A549 (cell line): ENCODE data around the gene PERM1. TPM values are rescaled to one million over a fixed set of nuclear protein-coding genes. Genes with fewer than 3 reads are reported as not detected.
A peak's percentile ranks its signal among the peaks of the same experiment; 100 is the strongest.

Experiments used
- ATAC-seq, 2 experiments: fragments of 200-7000 bp in 1 of 2; fragments of >200 bp in 1 of 2; cut with Nextera tagmentation in 1 of 2; cut with Tn5 transposase in 1 of 2; 3 replicates each; pipeline versions ENCODE4 v1.8.0 to v1.9.1; 2018 to 2020; ENCODE audit warnings: mild to moderate bottlenecking in 1 of 2, moderate library complexity in 1 of 2
- CTCF ChIA-PET: fragments of 300-600 bp; sonication (Branson Sonifier 250); formaldehyde crosslinking; extraction: SDS; loops from one replicate; lab custom pipeline; 2021; ENCODE audit warnings: antibody characterized with exemption, inconsistent platforms; lab: Yijun Ruan, JAX
- POLR2A ChIA-PET: fragments of 350-600 bp; formaldehyde crosslinking; extraction: SDS; loops from one replicate; lab custom pipeline; 2021; ENCODE audit warnings: antibody characterized with exemption, inconsistent platforms; lab: Yijun Ruan, JAX
- DNase-seq, 2 experiments: peaks; one replicate each; pipeline versions ENCODE4 v3.0.0 to v3.0.0-alpha.2; 2011 to 2016; ENCODE audit warnings: low read depth in 1 of 2, low spot score in 1 of 2
- FAIRE-seq: peaks from 2 replicates; lab custom pipeline; 2011; peaks lifted over from hg19 to GRCh38; lab: Jason Lieb, UNC
- H3K27ac ChIP-seq, 2 experiments: fragments of >200 bp; sonication (Bioruptor Twin); formaldehyde crosslinking; 3 replicates each; pipeline ENCODE4 v1.5.1; 2016 to 2017
- H3K4me1 ChIP-seq: fragments of >200 bp; sonication (Bioruptor Twin); formaldehyde crosslinking; 3 replicates; pipeline ENCODE4 v1.6.1; 2016
- H3K4me2 ChIP-seq: fragments of >200 bp; sonication (Bioruptor Twin); formaldehyde crosslinking; 3 replicates; pipeline ENCODE4 v1.6.1; 2016
- H3K4me3 ChIP-seq: fragments of >200 bp; sonication (Bioruptor Twin); formaldehyde crosslinking; 3 replicates; pipeline ENCODE4 v1.5.1; 2016
- H3K9me3 ChIP-seq: fragments of >200 bp; sonication (Bioruptor Twin); formaldehyde crosslinking; 3 replicates; pipeline ENCODE4 v1.6.1; 2016
- ATOH8 ChIP-seq: fragments of 250-450 bp; sonication (Bioruptor Pico); IDR thresholded peaks from 2 replicates; pipeline ENCODE4 v1.5.0; 2020; ENCODE audit warnings: low read depth, mild to moderate bottlenecking, moderate library complexity
- CBX2 ChIP-seq: fragments of 200-600 bp; sonication (generic); IDR thresholded peaks from 2 replicates; pipeline ENCODE4 v1.6.1; 2016; ENCODE audit warnings: low read depth, mild to moderate bottlenecking, borderline replicate concordance
- CHD2 ChIP-seq: fragments of 150-350 bp; IDR thresholded peaks from 2 replicates; pipeline ENCODE4 v1.6.1; 2014; ENCODE audit warnings: low read length; ENCODE audit not compliant: partially characterized antibody
- ELK1 ChIP-seq: fragments of 150-350 bp; IDR thresholded peaks from 2 replicates; pipeline ENCODE4 v1.6.1; 2014; ENCODE audit warnings: low read depth, mild to moderate bottlenecking, low read length
- EP300 ChIP-seq, 2 experiments: fragments of >200 bp; sonication (Bioruptor Twin); formaldehyde crosslinking; IDR thresholded peaks; 2 replicates in 1 of 2; 3 replicates in 1 of 2; pipeline ENCODE4 v1.6.1; 2016 to 2017
- HOXA7 ChIP-seq: fragments of 250-450 bp; sonication (Bioruptor Pico); IDR thresholded peaks from 2 replicates; pipeline ENCODE4 v1.5.0; 2020; ENCODE audit warnings: mild to moderate bottlenecking, moderate library complexity
- HOXB5 ChIP-seq: fragments of 250-450 bp; sonication (Bioruptor Pico); IDR thresholded peaks from 2 replicates; pipeline ENCODE4 v1.5.0; 2020; ENCODE audit warnings: mild to moderate bottlenecking, moderate library complexity
- JUN ChIP-seq, 2 experiments: fragments of >200 bp; sonication (Bioruptor Twin); formaldehyde crosslinking; IDR thresholded peaks; 2 replicates in 1 of 2; 3 replicates in 1 of 2; pipeline ENCODE4 v1.6.1; 2016 to 2017
- JUNB ChIP-seq: fragments of >200 bp; sonication (Bioruptor Twin); formaldehyde crosslinking; IDR thresholded peaks from 2 replicates; pipeline ENCODE4 v1.6.1; 2016
- MYC ChIP-seq: IDR thresholded peaks from 2 replicates; pipeline ENCODE4 v1.6.1; 2012; ENCODE audit warnings: mild to moderate bottlenecking, inconsistent platforms, low read length, improper control_type of control experiment, borderline replicate concordance
- NFE2L2 ChIP-seq: fragments of 150-350 bp; conservative IDR thresholded peaks from 2 replicates; pipeline ENCODE4 v1.6.1; 2014; ENCODE audit warnings: low read length
- ZNF302 ChIP-seq: fragments of 250-450 bp; sonication (Bioruptor Pico); IDR thresholded peaks from 2 replicates; pipeline ENCODE4 v1.9.0; 2021; ENCODE audit warnings: inconsistent platforms, mild to moderate bottlenecking, moderate library complexity
- ZSCAN20 ChIP-seq: fragments of 250-450 bp; sonication (Bioruptor Pico); IDR thresholded peaks from 2 replicates; pipeline ENCODE4 v1.8.0; 2022; ENCODE audit warnings: mild to moderate bottlenecking, moderate library complexity
- WGBS: methylation state at CpG from one replicate; pipeline ENCODE4 v1.1.6; 2017; ENCODE audit errors: missing lambda C conversion rate; 5-methylcytosine and 5-hydroxymethylcytosine counted together
- polyA plus RNA-seq, 4 experiments: library from polyadenylated mRNA; depleted of rRNA in 3 of 4; stranded (reverse); fragments of >200 nt; fragmentation: RNase III in 1 of 4; extraction: RNeasy Plus Mini Kit Qiagen cat#74134 plus additional on column Dnase treatment in 1 of 4; gene quantifications; 2 replicates in 3 of 4; 3 replicates in 1 of 4; pipeline ENCODE4 v1.2.3, GENCODE V29; 2011 to 2017
- TF ChIP-seq, protein P1 (sequence below): fragments of 250-450 bp; sonication (Bioruptor Pico); IDR thresholded peaks from 2 replicates; pipeline ENCODE4 v1.5.0; 2021; ENCODE audit warnings: mild to moderate bottlenecking, moderate library complexity, borderline replicate concordance
- TF ChIP-seq, protein P2 (sequence below): fragments of >200 bp; sonication (Bioruptor Twin); formaldehyde crosslinking; IDR thresholded peaks from 3 replicates; pipeline ENCODE4 v1.5.1; 2016
- TF ChIP-seq, protein P3 (sequence below): IDR thresholded peaks from 2 replicates; pipeline ENCODE4 v1.6.1; 2012; ENCODE audit warnings: low read depth, borderline replicate concordance
- TF ChIP-seq, protein P4 (sequence below): IDR thresholded peaks from 2 replicates; pipeline ENCODE4 v1.6.1; 2012

PERM1 gene
- polyA plus RNA-seq, 2 of the 4 experiments (the other 2 are of a cell fraction): 0.30 TPM; not detected in 1

DNA sequence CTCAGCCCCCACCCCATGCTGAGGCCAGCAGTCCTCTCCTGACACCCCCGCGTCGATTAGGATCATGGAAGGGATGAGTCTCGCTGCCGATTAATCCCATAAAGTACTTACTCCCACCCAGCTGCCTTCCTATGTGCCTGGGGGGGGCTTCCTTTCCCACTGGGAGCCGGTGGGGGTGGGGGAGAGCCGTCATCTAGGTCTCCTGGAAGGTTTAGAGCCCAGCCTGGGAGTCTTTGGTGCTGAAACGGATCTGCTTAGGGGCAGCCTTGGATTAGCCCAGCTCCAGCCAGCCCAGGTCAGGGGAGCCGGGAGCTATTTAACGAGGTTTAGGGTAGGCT is 48.3 kb downstream of the PERM1 start:
- Histone ChIP-seq H3K9me3 (no peaks in the 10 kb centered on the region), H3K27ac (0 out of 6 replicates have a peak overlapping the region, but pooled peaks of 1 of the 2 experiments have one; percentile 41), H3K4me1 (peaks cover 26% of the 10 kb centered on the region), H3K4me2 (no peak overlapping the region)
- ATAC-seq (no peak), DNase-seq (no peak)
- WGBS: 79% methylated on average over 4 of the region's 10 CpGs
- CTCF ChIA-PET: interaction anchor here (0.7 to 1.3 kb wide), 4 partner anchors 14 to 64 kb away, joined by 3 to 4 read pairs (median 3); no protein-coding TSS in a partner anchor
- POLR2A ChIA-PET: no interaction called here
- TF ChIP-seq, protein P1, sequence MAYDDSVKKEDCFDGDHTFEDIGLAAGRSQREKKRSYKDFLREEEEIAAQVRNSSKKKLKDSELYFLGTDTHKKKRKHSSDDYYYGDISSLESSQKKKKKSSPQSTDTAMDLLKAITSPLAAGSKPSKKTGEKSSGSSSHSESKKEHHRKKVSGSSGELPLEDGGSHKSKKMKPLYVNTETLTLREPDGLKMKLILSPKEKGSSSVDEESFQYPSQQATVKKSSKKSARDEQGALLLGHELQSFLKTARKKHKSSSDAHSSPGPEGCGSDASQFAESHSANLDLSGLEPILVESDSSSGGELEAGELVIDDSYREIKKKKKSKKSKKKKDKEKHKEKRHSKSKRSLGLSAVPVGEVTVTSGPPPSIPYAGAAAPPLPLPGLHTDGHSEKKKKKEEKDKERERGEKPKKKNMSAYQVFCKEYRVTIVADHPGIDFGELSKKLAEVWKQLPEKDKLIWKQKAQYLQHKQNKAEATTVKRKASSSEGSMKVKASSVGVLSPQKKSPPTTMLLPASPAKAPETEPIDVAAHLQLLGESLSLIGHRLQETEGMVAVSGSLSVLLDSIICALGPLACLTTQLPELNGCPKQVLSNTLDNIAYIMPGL (CRISPR knock-in tag): no peak
- TF ChIP-seq, protein P2, sequence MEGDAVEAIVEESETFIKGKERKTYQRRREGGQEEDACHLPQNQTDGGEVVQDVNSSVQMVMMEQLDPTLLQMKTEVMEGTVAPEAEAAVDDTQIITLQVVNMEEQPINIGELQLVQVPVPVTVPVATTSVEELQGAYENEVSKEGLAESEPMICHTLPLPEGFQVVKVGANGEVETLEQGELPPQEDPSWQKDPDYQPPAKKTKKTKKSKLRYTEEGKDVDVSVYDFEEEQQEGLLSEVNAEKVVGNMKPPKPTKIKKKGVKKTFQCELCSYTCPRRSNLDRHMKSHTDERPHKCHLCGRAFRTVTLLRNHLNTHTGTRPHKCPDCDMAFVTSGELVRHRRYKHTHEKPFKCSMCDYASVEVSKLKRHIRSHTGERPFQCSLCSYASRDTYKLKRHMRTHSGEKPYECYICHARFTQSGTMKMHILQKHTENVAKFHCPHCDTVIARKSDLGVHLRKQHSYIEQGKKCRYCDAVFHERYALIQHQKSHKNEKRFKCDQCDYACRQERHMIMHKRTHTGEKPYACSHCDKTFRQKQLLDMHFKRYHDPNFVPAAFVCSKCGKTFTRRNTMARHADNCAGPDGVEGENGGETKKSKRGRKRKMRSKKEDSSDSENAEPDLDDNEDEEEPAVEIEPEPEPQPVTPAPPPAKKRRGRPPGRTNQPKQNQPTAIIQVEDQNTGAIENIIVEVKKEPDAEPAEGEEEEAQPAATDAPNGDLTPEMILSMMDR: no peak
- TF ChIP-seq CBX2 (no peak), ZNF302 (CRISPR knock-in tag) (no peak), NFE2L2 (no peak), HOXA7 (CRISPR knock-in tag) (no peak), HOXB5 (no peak), MYC (no peak), ELK1 (no peak), JUNB (no peak), ZSCAN20 (CRISPR knock-in tag) (no peak), JUN (IDR thresholded peaks at IDR 0.05) (no peak), CHD2 (no peak), ATOH8 (CRISPR knock-in tag) (no peak), EP300 (IDR thresholded peaks at IDR 0.05) (no peak)
- TF ChIP-seq, protein P3, sequence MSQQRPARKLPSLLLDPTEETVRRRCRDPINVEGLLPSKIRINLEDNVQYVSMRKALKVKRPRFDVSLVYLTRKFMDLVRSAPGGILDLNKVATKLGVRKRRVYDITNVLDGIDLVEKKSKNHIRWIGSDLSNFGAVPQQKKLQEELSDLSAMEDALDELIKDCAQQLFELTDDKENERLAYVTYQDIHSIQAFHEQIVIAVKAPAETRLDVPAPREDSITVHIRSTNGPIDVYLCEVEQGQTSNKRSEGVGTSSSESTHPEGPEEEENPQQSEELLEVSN: no peak
- TF ChIP-seq, protein P4, sequence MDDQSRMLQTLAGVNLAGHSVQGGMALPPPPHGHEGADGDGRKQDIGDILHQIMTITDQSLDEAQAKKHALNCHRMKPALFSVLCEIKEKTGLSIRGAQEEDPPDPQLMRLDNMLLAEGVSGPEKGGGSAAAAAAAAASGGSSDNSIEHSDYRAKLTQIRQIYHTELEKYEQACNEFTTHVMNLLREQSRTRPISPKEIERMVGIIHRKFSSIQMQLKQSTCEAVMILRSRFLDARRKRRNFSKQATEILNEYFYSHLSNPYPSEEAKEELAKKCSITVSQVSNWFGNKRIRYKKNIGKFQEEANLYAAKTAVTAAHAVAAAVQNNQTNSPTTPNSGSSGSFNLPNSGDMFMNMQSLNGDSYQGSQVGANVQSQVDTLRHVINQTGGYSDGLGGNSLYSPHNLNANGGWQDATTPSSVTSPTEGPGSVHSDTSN: no peak
- TF ChIP-seq, all 56 proteins: peak for 0
- no peak for FAIRE-seq
- no peak overlapping the region for H3K4me3 ChIP-seq
